SU-DHL-6 (cell line): Measurements from ENCODE around the gene TENM4.

Experiments
- EZH2phosphoT487 ChIP-seq: fragments of 200-600 bp; sonication (generic), shearing (Covaris generic); conservative IDR thresholded peaks from 2 replicates; pipeline ENCODE4 v1.6.1; 2018; ENCODE audit warnings: mild to moderate bottlenecking, antibody characterized with exemption, low read length, moderate library complexity, mixed read lengths
- TF ChIP-seq, protein P1 (sequence below): fragments of 200-600 bp; sonication (generic); IDR thresholded peaks from one replicate; pipeline ENCODE4 v1.5.1; 2017; ENCODE audit warnings: antibody characterized with exemption, mild to moderate bottlenecking, low read length, moderate library complexity; ENCODE audit not compliant: insufficient read depth, poor library complexity, severe bottlenecking

DNA sequence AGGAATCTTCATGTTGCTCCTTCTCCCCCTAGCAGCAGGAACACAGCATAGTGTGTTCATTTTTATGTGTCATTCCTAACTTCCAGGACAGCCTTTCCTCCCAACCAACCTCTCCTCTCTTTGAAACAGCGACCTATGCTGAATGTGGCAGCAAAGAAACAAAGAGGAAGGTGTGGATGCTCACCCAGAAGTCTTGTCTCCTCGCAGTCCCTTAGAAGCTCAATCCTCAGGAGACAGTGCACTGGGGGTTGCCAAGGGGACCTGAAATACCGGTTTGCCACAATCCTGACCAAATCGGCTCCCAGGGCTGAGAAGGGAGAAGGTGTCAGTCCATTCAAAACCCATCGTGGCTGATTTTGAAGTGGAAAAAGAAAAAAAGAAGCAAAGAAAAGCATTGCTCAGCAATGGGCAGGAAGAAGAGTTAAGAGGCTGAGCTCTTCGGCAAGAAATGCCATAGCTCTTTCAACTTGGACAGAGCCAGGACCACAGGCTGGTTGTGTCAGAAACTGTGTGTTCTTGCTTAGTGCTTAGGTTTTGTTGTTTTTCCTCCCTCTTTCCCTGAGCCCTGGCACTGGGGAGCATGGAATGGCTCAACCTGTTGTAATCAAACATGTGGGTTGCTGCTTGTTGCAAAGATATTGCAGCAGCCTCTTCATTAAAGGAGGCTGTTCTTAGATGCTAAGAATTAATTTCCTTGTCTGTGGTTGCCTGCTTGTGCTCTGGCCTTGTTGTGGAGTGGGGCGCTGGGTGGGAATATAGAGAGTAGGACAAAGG lies 30.4 kb upstream of the TENM4 start:
- TF ChIP-seq, protein P1, sequence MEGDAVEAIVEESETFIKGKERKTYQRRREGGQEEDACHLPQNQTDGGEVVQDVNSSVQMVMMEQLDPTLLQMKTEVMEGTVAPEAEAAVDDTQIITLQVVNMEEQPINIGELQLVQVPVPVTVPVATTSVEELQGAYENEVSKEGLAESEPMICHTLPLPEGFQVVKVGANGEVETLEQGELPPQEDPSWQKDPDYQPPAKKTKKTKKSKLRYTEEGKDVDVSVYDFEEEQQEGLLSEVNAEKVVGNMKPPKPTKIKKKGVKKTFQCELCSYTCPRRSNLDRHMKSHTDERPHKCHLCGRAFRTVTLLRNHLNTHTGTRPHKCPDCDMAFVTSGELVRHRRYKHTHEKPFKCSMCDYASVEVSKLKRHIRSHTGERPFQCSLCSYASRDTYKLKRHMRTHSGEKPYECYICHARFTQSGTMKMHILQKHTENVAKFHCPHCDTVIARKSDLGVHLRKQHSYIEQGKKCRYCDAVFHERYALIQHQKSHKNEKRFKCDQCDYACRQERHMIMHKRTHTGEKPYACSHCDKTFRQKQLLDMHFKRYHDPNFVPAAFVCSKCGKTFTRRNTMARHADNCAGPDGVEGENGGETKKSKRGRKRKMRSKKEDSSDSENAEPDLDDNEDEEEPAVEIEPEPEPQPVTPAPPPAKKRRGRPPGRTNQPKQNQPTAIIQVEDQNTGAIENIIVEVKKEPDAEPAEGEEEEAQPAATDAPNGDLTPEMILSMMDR = no peak
- no peak for TF ChIP-seq EZH2phosphoT487
